ENCODE results near the gene NPAS1. TPM values are rescaled to one million over a fixed set of nuclear protein-coding genes. Genes with fewer than 3 reads are reported as not detected.

Gene NPAS1
- total and polyA plus RNA-seq, 2 of the 13 experiments (the other 11 are each of a cell fraction or from before 2014, with no cell fraction given) = 0.35 to 2.9 TPM

GRCh38 chr19:47067215-47067847, 47.7 kb downstream of the NPAS1 start (continued):
- TF ChIP-seq NR0B2 (CRISPR knock-in tag; IDR thresholded peaks at IDR 0.05) = no peak
- TF ChIP-seq KLF15 (CRISPR knock-in tag; IDR thresholded peaks at IDR 0.05; ENCODE audit: borderline replicate concordance) = no peak
- TF ChIP-seq CREBL2 (CRISPR knock-in tag; IDR thresholded peaks at IDR 0.05; ENCODE audit: borderline replicate concordance) = no peak
- TF ChIP-seq ZNF383 (CRISPR knock-in tag; IDR thresholded peaks at IDR 0.05; ENCODE audit: borderline replicate concordance) = no peak
- no peak for TF ChIP-seq GZF1 (CRISPR knock-in tag; IDR thresholded peaks at IDR 0.05)
- no peak for TF ChIP-seq GTF2F1 (IDR thresholded peaks at IDR 0.05; ENCODE audit: low read length)
- no peak for TF ChIP-seq ZZZ3 (CRISPR knock-in tag; IDR thresholded peaks at IDR 0.05; ENCODE audit: borderline replicate concordance)
- TF ChIP-seq ZNF678 (CRISPR knock-in tag; IDR thresholded peaks at IDR 0.05) = no peak
- no peak for TF ChIP-seq RNF219 (CRISPR knock-in tag; IDR thresholded peaks at IDR 0.05)

- CTCF ChIA-PET (ENCODE audit: low intra/inter-chr PET ratio, low total read pairs) = no interaction called here
- 100% methylated on average over 1 of the region's 8 CpGs for WGBS (ENCODE audit: low lambda C conversion rate)
- in situ Hi-C loops (cut with HindIII; ENCODE audit: extremely low pct_ligation_motif_present, low pct_unique_long_range_greater_than_20kb) = no loop called here
- DNase-seq (ENCODE audit: low spot score) = no peak
- no peaks in the 10 kb centered on the region for H3K4me1 ChIP-seq (ENCODE audit: insufficient read depth, low read length)
- H3K9me3 ChIP-seq (ENCODE audit: low read length) = no peaks in the 10 kb centered on the region
- intact Hi-C loops (cut with micrococcal nuclease; ENCODE audit: unreplicated experiment) = no loop called here
- H3K27me3 ChIP-seq (ENCODE audit: control insufficient read depth in 1 of 2, insufficient read depth in 2 of 2, low read length in 2 of 2) = no peaks in the 10 kb centered on the region; a peak in 1 of 5 replicates
- no peak overlapping the region for H3K9ac ChIP-seq (ENCODE audit: insufficient read depth, low read depth, low read length)
- POLR2A ChIA-PET = no interaction called here
- H3K4me3 ChIP-seq (replicated peaks in 1 of 3; ENCODE audit: insufficient read depth in 1 of 3, low read depth in 2 of 3, low read length in 3 of 3) = no peak overlapping the region
- H3K36me3 ChIP-seq (replicated peaks in 1 of 2; ENCODE audit: control insufficient read depth in 1 of 2, insufficient read depth in 2 of 2, low read length in 2 of 2) = peaks cover 42 to 62% of the 10 kb centered on the region in 2 experiments
- no peak for ATAC-seq
- no peak overlapping the region for H3K4me2 ChIP-seq (ENCODE audit: low read depth, low read length)
- FAIRE-seq = no peak
- no peak overlapping the region for H3K27ac ChIP-seq (ENCODE audit: extremely low read length, insufficient read depth, low read length)
- no peaks in the 10 kb centered on the region for H3K79me2 ChIP-seq (ENCODE audit: insufficient read depth, low read length)
- BruUV-seq (replicated peaks) = no TSS peak
- no peak overlapping the region for H2AFZ ChIP-seq (ENCODE audit: low read length)
- H4K20me1 ChIP-seq (ENCODE audit: insufficient read depth, low read length) = no peaks in the 10 kb centered on the region
- TF ChIP-seq AGO2 (optimal IDR thresholded peaks at IDR 0.05; ENCODE audit: low read depth, low read length) (no peak), ZFX (CRISPR knock-in tag; IDR thresholded peaks at IDR 0.05; ENCODE audit: low read depth) (no peak), ZNF496 (CRISPR knock-in tag; IDR thresholded peaks at IDR 0.05; ENCODE audit: insufficient replicate concordance) (no peak), ZNF605 (CRISPR knock-in tag; IDR thresholded peaks at IDR 0.05) (no peak), KLF16 (CRISPR knock-in tag; IDR thresholded peaks at IDR 0.05) (no peak), ZNF260 (CRISPR knock-in tag; IDR thresholded peaks at IDR 0.05; ENCODE audit: borderline replicate concordance, low read depth) (no peak)
Observed at GRCh38 chr19:47068246-47068645, 48.6 kb downstream of the NPAS1 start.
